HG02943 (cell line): ENCODE results near the gene EBP.
"Not testable (repeated sequence)": the region's sequence is repeated elsewhere in the genome, so short reads cannot be mapped to it uniquely, and the experiment has no call there.

ENCODE experiments used
- ATAC-seq: cut with Tn5 transposase; IDR thresholded peaks from one replicate; pipeline ENCODE4 v1.9.1; 2021; ENCODE audit warnings: mild to moderate bottlenecking, low read depth, moderate library complexity; ENCODE audit not compliant: unreplicated experiment

The EBP gene

GRCh38 chrX:48520976-48521352 lies 644 bp upstream of the EBP start:
- ATAC-seq: no peak

- ATAC-seq: no peak
These were observed 683 bp downstream of the EBP start for GRCh38 chrX:48522291-48522690.

- ATAC-seq: no peak
These were observed 2.1 kb downstream of the EBP start for GRCh38 chrX:48523682-48524081.

- not testable (repeated sequence) for ATAC-seq
These were observed 4.2 kb downstream of the EBP start for GRCh38 chrX:48525853-48526252.

- ATAC-seq: no peak
These were observed 9.1 kb downstream of the EBP start for GRCh38 chrX:48530736-48531135.

- no peak for ATAC-seq
These were observed 9.9 kb downstream of the EBP start for GRCh38 chrX:48531358-48531959.

- no peak for ATAC-seq
These were observed 10.6 kb downstream of the EBP start for GRCh38 chrX:48532161-48532560.

GRCh38 chrX:48533165-48533564 lies 11.6 kb downstream of the EBP start:
- ATAC-seq: no peak

- ATAC-seq: no peak
These were observed 17.2 kb downstream of the EBP start for GRCh38 chrX:48538641-48539344.

- peak; percentile 84 for ATAC-seq
These were observed 17.9 kb downstream of the EBP start, which contains the start of gene TBC1D25 for GRCh38 chrX:48539345-48540027. Gene TBC1D25, plus strand, starts transcription at chrX:48539714. Its CDS starts 84 bp downstream, at chrX:48539798.

GRCh38 chrX:48540028-48540375 lies 18.4 kb downstream of the EBP start:
- no peak for ATAC-seq

- no peak for ATAC-seq
These were observed 18.9 kb downstream of the EBP start for GRCh38 chrX:48540480-48540879.

- ATAC-seq: peak; percentile 46
These were observed 19.7 kb downstream of the EBP start for GRCh38 chrX:48541140-48541814.

- ATAC-seq: no peak
These were observed 27.3 kb downstream of the EBP start for GRCh38 chrX:48548871-48549270.

GRCh38 chrX:48555731-48556325 lies 34.2 kb downstream of the EBP start:
- ATAC-seq: not testable (repeated sequence)

- ATAC-seq: no peak
These were observed 36.7 kb downstream of the EBP start for GRCh38 chrX:48558271-48558670.

GRCh38 chrX:48559636-48560035 lies 38.0 kb downstream of the EBP start:
- no peak for ATAC-seq

GRCh38 chrX:48560056-48560455 lies 38.4 kb downstream of the EBP start:
- no peak for ATAC-seq

- no peak for ATAC-seq
These were observed 39.1 kb downstream of the EBP start for GRCh38 chrX:48560681-48561080.

GRCh38 chrX:48569958-48570357 lies 48.4 kb downstream of the EBP start:
- no peak for ATAC-seq
